IPS-18c (cell line): ENCODE data around the gene DEPDC5.

Source experiments
- H3K4me3 ChIP-seq: 2 replicates; pipeline ENCODE4 v1.7.0; 2013; ENCODE audit warnings: low read depth, mild to moderate bottlenecking, low read length, moderate library complexity; ENCODE audit not compliant: insufficient read depth
- H3K9me3 ChIP-seq: one replicate; pipeline ENCODE4 v1.6.1; 2013; ENCODE audit warnings: mild to moderate bottlenecking, low read length, moderate library complexity; ENCODE audit not compliant: control insufficient read depth, insufficient read depth

The DEPDC5 gene

GRCh38 chr22:31896472-31896871 lies 142.7 kb downstream of the DEPDC5 start:
- Histone ChIP-seq H3K4me3 (no peak overlapping the region), H3K9me3 (no peaks in the 10 kb centered on the region)

GRCh38 chr22:31897842-31898805 lies 144.3 kb downstream of the DEPDC5 start:
- Histone ChIP-seq H3K9me3 (no peaks in the 10 kb centered on the region), H3K4me3 (no peak overlapping the region)

GRCh38 chr22:31898926-31899325 lies 145.1 kb downstream of the DEPDC5 start:
- Histone ChIP-seq H3K9me3 (no peaks in the 10 kb centered on the region), H3K4me3 (no peak overlapping the region)

- H3K9me3 ChIP-seq: no peaks in the 10 kb centered on the region
- H3K4me3 ChIP-seq: no peak overlapping the region
Observed at GRCh38 chr22:31899669-31900068, 145.8 kb downstream of the DEPDC5 start.

- H3K4me3 ChIP-seq: no peak overlapping the region
- no peaks in the 10 kb centered on the region for H3K9me3 ChIP-seq
Observed at GRCh38 chr22:31901388-31902137, 147.7 kb downstream of the DEPDC5 start.

- Histone ChIP-seq H3K4me3 (no peak overlapping the region), H3K9me3 (no peaks in the 10 kb centered on the region)
Observed at GRCh38 chr22:31904651-31905050, 150.8 kb downstream of the DEPDC5 start.

- Histone ChIP-seq H3K9me3 (no peaks in the 10 kb centered on the region), H3K4me3 (no peak overlapping the region)
Observed at GRCh38 chr22:31905356-31905755, 151.5 kb downstream of the DEPDC5 start.

- H3K4me3 ChIP-seq: no peak overlapping the region
- no peaks in the 10 kb centered on the region for H3K9me3 ChIP-seq
Observed at GRCh38 chr22:31906086-31906485, 152.3 kb downstream of the DEPDC5 start.

GRCh38 chr22:31906569-31906968 lies 152.8 kb downstream of the DEPDC5 start:
- H3K9me3 ChIP-seq: no peaks in the 10 kb centered on the region
- H3K4me3 ChIP-seq: no peak overlapping the region

- Histone ChIP-seq H3K4me3 (no peak overlapping the region), H3K9me3 (no peaks in the 10 kb centered on the region)
Observed at GRCh38 chr22:31909977-31910376, 156.2 kb downstream of the DEPDC5 start.

GRCh38 chr22:31911565-31912406 lies 158.0 kb downstream of the DEPDC5 start:
- Histone ChIP-seq H3K9me3 (no peaks in the 10 kb centered on the region), H3K4me3 (no peak overlapping the region)

GRCh38 chr22:31912407-31912743 lies 158.6 kb downstream of the DEPDC5 start:
- no peaks in the 10 kb centered on the region for H3K9me3 ChIP-seq

GRCh38 chr22:31915586-31915985 lies 161.8 kb downstream of the DEPDC5 start:
- no peak overlapping the region for H3K4me3 ChIP-seq
- no peaks in the 10 kb centered on the region for H3K9me3 ChIP-seq

More at GRCh38 chr22:31912407-31912743, 158.6 kb downstream of the DEPDC5 start:
- H3K4me3 ChIP-seq: no peak overlapping the region

GRCh38 chr22:31917227-31917921 lies 163.6 kb downstream of the DEPDC5 start:
- Histone ChIP-seq H3K9me3 (no peaks in the 10 kb centered on the region), H3K4me3 (no peak overlapping the region)

- no peak overlapping the region for H3K4me3 ChIP-seq
- H3K9me3 ChIP-seq: no peaks in the 10 kb centered on the region
Observed at GRCh38 chr22:31919730-31920129, 165.9 kb downstream of the DEPDC5 start.

GRCh38 chr22:31920306-31920705 lies 166.5 kb downstream of the DEPDC5 start:
- no peaks in the 10 kb centered on the region for H3K9me3 ChIP-seq
- no peak overlapping the region for H3K4me3 ChIP-seq

GRCh38 chr22:31921106-31921505 lies 167.3 kb downstream of the DEPDC5 start:
- Histone ChIP-seq H3K9me3 (no peaks in the 10 kb centered on the region), H3K4me3 (no peak overlapping the region)
